RPMI8226 (cell line): ENCODE data around the gene GPC6.

Experiments used
- DNase-seq: peaks from one replicate; pipeline ENCODE4 v3.0.0-alpha.2; 2015

Gene GPC6

DNA sequence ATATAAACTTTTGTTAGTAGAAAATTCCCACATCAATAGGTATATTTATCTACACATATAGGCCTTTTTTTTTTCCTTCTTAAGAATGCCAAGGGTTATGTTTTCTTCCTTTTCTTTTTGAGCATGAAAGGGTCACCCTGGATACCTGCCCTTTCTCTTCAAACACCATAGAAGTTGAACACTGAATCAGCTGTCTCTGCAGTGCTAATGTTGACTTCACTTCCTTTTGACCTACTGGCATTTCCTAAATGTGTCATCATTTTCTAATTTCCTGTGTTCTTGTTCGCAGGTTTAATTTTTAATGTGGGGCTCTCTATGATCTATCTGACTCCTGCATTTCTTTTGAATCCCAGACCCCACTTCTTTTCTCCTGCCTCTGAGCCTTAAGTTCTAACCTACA is 532.0 kb downstream of the GPC6 start:
- DNase-seq = no peak

DNA sequence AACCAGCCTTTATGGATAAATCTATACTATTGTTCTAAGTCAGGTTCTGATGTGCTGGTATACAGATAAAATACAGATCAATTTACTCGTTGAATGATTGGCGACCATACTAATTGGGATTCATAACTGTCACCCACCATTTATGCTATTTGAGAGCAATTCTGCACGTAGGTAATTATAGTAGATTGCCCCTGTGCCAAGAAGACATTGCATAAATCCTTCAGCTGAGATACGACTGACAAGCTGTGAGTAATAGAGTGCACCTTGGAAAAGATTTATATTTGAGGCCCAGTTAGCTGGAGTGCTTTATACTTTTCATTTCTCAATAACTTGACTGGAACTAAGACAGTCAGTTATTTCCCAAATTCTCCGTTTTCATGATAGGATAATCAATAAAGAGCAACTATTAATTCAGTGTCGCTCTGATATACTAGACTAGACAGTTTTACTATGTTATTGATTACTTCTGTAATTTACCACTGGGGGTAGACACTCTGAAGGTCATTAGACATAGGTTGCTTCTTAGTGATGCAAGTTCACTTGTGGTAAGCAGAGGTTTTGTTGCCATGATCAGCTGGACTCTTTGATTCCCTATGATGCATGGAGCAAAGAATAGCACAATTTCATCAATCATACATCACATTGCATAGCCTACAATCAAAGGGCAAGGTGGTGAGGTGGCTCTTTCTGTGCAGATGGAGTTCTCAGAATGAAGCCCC is 536.3 kb downstream of the GPC6 start:
- no peak for DNase-seq

DNA sequence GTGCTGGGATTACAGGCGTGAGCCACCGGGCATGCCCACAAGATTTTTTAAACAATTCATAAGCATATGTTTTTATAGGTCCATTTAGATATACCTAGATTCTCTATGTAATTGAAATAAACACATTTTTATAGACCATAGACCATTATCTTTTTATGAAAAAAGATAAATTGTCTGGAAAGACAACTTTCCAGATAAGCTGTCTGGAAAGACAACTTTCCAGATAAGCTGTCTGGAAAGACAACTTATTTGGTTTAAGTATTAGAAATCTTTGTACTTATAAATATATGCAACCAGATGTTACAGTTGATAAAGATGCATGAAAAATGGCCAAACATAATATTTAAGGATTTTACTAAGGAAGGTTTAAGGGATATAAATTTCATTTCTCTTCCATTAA is 538.5 kb downstream of the GPC6 start:
- no peak for DNase-seq

DNA sequence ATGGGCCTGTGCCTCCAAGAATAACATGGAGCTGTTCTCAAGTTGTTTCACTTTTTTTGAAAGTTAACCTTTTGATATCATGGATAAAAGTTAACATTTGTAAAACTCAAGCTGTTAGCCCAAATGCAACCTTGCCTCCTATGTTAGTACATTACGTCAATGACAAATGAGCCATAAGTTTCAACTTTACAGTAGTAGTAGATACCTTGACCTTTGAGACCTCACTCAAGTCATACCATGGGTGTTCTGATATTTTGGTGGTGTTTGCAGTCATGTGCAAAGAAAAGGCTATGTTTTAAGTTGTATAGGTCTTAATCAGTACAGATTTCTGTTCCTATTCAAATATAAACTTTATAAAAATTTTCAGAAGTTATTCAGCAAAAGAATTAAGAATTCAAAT is 539.2 kb downstream of the GPC6 start:
- no peak for DNase-seq

DNA sequence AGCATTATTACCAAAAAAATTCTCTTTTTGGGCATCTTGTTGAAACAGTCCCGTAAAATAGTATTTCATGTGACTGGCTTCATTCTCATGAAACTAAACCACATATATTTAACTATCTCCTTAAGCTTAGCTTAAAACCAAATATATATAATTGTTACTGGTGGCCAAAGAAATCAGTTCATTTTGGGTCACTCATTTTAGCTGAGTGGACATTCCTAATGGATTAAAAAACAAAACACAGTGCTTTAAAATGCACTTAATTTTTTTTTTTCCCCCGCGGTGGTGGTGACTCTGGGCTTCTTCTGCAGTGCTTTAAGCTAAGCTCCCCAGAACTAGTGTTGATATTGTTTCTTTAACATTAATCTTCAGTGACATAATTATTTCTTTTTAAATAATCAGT is 540.1 kb downstream of the GPC6 start:
- no peak for DNase-seq

DNA sequence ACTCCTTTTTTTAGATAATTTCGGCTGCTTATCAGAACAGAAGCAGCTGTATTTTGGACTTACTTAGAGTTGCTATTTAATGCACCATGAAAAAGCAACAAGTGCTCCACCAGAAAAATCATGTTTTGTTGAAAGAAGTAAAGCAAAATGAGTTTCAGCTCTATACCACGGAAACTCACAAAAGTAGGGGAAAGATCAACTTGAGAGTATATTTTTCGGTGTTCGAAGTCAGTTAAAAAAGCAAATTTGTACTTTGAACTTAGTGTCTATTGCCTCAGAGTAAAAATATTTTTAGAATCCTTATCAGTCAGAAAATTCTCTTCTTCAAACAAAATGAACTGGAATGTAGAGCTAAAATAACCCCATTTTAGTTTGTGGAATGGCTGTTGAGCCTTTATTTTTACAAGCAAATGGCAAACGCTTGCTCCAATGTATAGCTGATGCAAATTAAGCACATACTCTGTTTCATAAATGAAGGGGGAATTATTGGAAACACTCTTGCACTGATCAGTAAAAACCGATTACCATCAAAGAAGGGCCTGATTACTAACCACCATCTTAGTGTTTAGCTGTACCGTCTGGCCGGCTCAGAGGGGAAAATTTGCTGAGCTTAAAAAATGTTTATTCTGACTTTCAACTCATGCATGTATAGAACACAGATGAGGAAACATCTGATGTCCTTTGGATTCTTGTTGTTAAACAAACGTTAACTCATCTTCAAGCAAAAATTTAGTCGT is 540.7 kb downstream of the GPC6 start:
- DNase-seq = no peak

DNA sequence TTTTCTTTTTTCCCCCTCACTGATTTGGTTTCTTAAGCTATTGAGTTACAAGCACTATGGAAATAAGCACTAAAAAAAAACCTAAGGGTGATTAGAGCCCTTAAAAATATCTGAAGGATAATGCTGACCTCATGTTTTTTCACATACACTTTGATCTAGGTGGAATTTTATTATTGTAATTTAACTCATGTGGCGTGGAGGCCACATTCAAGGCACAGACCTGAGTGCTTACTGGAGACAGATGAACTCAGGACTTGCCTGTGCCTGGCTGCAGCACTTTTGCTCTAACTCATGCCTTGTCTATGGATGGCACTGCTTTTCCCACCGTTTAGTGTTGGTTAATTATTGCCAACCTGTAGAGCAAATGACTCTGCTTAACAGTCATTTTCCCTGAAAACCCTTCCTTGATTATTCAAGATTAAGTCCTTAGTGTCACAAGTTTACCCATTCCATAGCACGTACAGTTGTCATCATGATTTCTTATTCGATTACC is 541.4 kb downstream of the GPC6 start:
- DNase-seq = no peak

DNA sequence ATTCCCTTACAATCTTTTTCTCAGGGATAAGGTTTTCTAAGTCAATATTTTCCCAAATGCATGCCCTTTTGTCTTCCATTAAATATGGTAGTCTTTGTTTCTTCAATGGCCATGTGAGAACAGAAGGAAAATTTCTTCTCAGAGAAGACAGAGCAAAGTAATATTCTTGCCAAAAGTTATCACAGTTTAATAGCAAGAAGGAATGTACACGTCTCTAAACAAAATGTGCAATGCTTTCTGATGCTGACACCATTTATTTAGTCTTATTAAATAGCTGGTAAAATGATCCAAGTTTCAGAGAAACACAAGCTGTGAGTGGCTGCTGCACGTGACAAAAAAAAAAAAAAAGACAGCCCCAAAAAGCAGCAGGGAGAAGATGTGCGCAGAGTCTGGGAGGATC is 542.5 kb downstream of the GPC6 start:
- no peak for DNase-seq

DNA sequence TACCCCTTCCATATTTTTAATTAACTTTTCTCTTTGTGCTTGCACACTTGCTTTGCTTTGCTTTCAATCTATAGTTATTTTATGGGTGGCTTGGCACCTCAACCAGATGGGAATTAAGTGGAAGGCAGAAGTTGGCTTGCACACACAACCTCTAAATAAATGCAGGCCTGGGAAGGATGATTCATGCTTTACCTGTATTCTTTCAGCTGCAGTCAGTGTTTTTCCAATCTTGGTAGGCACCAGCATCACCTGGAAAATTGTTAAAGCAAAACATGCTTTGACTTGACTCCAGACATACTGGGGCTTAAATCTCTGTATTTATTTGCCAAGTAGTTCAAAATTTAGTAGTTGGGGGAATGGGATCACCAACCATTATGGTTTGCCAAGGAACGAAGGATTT is 543.0 kb downstream of the GPC6 start:
- DNase-seq = no peak

DNA sequence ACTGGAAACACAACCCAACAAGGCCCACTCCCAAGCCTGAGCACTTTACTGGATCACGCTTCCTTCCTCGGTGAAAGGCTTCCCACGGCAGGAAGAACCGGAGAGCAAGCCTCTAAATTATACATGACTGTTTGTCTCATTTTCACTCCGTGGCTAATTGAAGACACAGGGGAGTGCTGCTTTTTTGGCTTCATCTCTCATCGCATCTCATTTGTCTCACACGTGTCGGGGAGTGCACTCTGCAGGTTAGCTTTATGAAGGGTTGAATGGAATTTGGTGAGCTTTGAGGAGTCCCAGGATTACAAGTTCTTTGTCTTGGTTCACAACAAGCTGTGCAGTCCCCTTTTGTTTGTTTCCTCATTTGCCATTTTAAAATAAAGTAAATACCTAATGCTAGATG is 544.6 kb downstream of the GPC6 start:
- no peak for DNase-seq

DNA sequence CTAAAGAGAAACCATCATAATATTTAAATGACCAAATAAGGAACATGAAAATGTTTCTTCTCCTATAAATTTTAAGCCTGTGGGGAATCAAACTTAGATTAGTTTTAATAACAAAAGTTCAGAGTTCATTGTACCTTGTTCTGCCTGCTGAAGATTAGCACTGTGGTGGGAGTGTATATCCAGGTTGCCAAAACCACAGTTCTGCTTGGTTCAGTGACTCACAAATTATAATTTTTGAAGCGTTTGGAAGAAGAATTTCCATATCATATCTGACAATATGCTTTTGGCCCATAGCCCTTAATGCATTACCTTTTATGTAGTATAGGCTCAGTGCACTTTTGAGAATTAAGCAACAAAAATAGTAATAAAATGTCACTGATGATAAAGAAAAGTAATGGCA is 545.2 kb downstream of the GPC6 start:
- no peak for DNase-seq

DNA sequence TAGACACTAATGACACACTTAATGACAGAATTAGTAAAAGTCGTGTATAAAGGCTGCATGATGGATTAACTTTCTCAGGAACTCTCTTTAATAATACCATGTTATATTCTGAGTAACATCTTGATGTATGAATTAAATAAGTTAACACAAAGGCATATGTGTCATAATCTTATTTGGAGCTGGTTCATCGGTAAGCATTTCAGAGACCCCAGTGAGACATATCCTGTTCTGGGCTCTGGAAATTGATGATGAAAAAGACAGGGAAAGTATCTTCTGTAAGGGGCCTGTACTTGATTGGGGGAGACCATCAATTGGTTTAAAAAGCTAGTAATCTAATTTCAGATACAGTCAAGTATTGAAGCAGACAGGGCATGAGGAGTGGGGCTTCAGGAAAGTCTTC is 547.9 kb downstream of the GPC6 start:
- DNase-seq = no peak

DNA sequence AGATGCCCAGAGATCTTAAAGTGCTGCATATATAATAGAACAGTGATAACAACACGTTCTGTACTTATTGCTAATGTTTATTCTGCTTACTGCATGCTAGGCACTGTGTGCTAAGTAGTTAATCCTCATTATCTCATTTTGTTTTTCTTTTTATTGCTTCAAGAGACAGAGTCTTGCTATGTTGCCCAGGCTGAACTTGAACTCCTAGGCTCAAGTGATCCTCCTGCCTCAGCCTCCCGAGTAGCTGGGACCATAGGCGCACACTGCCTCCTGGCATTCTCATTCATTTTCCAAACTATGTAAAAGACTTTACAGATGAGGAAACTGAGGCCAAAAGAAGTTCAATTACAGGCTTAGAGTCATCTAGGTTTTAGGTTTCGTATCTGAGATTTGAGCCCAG is 548.4 kb downstream of the GPC6 start:
- DNase-seq = no peak

DNA sequence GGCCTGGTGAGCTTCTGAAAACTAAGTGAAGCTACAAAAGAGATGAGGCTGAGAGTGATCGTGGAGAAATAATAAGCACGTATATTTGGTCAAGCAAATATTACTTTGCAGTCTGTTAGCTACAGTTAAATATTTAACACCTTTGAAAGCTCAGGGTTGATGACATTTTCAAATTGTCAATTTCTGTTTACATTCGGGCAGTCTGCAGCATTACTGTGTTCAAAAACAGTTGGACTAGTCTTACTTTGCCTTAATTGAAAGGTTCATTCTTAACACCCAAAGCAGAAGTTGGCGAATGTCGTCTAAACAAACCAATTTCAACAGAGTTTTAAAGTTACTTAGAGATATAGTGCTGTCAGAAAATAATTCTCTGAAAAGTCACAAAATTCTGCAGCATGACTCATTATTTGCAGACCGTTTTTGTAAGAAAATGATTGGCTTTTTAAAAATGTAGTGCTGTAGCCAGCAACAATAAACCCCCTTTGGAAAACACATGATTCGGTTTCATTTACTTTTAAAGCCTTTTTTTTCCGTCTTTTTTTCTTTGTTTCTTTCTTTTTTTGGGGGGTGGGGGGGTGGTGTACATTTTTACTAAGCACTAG is 549.0 kb downstream of the GPC6 start:
- DNase-seq = no peak

DNA sequence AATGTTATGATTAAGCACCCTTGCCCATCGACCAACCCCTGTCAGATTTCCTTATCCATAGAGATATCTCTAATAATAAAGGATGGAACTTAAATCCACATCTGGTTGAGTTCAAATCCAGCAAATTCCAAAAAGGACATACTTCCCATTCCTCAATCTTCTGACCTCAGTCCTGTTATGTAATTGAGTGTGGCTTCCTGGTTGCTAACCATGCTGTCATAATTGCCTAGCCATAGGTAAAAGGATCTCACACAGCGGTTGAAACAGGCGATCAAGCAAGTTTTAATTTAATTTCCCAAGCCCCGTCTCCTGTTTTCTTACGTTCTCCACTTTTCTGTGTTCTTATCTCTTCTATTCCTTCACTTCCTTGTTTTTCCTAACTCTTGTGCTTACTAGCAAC is 550.3 kb downstream of the GPC6 start:
- DNase-seq = no peak

DNA sequence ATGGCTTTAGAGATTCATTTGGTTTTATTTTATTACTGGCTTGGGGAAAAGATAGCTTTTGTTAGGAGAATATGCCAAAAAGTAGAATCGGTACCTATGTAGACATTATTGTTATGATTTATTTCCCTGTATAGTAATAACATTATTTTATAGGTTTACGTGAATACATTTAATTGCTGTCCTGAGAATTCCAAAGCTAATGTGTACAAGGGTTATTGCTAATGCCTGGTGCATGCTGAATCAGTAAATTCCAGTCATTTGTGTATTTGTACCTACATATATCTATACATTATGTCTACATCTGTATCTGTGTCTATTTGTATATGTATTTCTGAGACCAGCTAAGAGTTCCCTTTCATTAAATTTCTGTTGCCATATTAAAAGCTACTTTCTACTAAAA is 550.9 kb downstream of the GPC6 start:
- DNase-seq = no peak

DNA sequence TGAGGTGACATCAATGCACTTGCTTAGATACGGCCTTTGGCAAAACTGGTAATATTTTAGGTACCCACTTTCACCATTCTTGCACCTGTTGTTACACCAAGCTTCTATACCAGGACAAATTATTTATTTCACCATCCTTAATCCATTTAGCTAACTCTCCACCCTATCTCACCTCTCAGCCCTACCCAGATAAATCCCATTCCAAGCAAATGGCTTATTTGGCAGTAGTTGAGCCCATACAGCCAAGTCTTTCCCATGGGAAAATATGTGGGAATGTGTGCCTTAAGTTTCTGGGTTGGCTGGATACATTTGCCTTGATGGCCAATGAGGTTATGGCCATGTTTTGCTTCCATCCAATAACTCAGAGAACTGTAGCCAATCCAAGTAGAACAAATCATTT is 551.9 kb downstream of the GPC6 start:
- DNase-seq = no peak

DNA sequence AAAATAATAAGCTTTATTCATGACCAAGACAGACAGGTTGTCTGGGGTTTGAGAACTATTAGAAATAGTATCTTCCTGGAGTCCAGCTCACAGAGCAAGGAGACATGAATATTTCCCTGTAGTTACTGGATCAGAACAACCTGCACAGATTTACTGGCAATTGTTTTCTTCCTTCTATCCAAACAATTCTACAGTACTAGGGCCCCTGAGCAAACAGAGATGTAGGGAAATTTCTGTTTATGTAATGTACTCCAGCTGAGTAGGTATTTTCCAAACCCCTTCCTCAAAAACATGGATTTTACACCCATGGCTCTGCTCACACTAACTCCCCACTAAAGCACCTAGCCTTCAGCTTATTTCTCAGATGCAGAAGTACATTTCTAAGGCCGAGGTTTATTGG is 557.6 kb downstream of the GPC6 start:
- no peak for DNase-seq

DNA sequence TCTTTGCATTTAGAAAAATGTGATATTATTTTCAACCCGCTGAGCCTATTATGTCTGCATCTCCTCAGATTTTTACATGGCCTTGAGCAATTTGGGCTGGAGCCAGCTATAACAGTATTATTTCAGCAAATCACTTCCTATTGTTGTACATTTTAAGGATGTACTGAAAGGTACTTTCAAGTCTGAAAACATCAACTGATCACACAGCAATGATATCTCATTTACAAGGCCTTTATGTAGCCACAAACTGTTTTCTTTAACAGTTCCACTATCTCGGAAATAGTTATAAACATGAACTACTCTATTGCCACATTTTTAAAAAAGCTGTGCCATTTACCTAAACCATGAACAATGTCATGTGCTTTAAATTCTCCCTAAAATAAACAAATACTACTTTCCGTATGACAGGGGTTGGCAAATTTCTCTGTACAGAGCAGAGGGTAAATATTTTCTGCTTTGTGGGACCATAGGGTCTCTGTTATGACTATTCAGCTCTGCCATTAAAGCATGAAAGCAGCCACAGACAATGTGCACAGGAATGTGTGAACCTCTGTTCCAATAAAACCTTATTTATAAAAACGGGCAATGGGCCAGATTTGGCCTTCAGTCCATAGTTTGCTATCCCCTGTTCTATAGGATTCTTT is 560.4 kb downstream of the GPC6 start:
- DNase-seq = no peak

DNA sequence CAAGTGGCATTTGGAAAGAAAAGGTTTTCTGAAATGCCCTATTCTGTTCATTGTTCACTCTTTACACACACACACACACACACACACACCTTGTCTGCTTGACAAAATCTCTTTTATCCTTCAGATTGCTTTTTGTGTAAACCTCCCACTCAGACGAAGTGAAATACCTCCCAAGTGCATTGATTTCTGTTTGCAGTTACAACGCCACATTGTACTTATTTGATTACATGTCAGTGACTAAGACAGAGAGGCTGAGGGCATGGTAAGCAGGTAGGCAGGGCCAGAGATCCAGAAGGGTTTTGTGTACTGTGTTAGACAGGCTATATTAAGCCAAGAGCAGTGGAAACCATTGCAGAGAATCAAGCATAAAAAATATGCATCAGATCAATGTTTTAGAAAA is 561.8 kb downstream of the GPC6 start:
- no peak for DNase-seq

DNA sequence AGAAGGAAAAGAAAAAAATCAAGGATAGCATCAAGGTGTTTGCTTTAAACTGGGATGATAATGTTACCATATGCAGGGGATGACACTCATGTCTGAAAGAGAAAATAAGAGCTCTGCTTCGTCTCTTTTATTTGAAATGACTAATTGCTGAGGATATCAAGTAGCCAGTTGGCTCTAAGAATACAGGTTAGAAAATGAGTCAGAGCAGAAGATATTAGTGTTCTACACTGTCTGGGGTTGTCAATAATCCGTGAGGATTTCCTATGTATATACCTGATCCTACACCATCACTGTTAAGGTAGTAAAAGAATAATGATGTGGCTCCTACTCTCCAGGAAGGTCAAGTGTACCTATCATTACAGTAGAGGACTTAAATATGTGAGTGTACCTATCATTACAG is 562.5 kb downstream of the GPC6 start:
- DNase-seq = no peak

DNA sequence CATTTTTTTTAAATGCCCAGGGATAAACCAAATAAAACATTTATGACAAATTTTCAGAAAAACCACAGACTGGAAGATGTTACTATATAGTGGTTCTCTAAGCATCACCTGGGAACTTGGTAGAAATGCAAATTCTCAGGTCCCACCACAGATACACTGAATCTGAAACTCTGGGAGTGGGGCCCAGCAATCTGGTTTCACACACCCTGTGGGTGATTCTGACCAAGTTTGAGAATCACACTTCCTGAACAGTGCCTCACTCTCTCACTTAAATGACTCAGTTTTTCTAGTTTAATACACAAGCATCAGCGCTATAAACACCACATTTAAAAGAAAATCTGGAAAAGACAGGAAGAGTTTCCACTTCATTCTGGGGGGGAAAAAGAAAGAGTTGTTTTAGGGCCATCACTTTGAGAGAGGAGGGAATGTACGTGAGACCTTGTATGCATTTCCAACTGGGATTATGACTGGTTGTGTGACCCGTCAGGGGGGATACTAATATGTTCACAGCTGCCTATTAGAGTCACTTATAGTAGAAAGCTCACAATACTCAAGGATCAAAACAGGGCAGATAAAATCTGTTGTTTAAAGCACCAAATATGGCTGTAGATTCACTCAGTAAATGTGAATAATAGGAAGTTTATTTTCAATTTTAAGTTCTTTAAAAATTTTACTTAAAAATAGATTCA is 567.7 kb downstream of the GPC6 start:
- DNase-seq = no peak

DNA sequence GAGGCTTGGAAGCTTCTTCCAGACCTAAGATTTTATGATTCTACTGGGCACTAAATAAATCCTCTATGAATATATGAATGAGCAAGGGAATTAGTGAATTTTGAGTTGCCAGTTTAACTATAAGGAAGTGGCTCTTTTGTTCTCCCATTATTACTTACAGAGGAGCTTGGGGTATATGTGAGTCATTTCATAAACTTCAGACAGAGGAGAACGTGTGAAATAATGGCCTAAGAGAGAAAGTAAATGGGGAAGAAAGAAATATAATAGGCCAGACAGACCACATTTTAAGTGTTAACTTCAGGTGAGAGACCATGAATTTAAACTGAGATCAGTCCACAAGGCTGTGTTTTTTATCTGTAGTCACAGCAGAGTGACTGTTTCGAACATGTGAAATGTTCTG is 570.9 kb downstream of the GPC6 start:
- no peak for DNase-seq
